HUDEP-2 (cell line): ENCODE data around the gene C1orf50.
A peak's percentile ranks its signal among the peaks of the same experiment; 100 is the strongest.
"Not testable (repeated sequence)": the region's sequence is repeated elsewhere in the genome, so short reads cannot be mapped to it uniquely, and the experiment has no call there.

Source experiments
- DNase-seq, 76 experiments: peaks; one replicate each; lab custom pipeline; 2025; ENCODE audit not compliant: unreplicated experiment in 76 of 76; lab: John Stamatoyannopoulos, UW

C1orf50 gene

DNA sequence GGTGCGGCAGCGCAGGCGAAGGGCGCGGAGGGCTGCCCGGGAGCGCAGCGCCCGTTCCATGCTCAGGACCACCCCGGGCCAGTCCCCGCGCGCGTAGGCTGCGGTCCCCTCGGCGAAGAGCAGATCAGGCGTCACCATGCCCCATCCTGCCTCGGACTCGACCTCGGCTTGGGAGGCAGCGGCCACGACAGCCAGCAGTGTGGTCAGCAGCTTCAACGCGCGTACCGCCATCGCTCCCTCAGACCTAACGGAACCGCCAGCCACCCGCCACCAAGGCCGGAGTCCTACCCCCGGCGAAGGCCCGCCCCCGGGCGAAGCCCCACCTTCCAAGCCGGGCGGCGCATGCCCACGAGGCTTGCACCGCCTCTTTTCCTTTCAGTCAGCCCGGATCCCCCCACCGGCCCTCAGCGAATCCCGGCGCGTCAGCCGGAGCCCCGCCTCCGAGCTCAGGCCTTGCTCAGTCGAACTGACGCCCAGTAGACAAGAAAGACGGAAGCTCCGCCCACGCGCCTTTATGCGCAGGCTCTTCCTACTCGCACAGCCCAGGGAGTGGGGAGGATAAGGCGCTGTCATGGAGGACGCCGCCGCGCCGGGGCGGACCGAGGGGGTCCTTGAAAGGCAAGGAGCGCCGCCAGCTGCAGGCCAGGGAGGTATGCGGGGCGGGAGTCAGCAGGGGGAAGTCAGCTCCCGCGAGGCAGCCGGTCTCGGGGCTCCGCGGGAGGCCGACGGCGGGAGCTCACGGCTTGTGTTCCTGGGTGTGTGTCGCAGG, at the start of gene C1orf50, which contains the start of gene P3H1:
C1orf50 (plus strand) TSS at position 509 of the 769 bp plus-strand sequence; CDS start at position 572, 63 bp downstream.
P3H1 (minus strand) TSS at position 288 of the 769 bp plus-strand sequence; CDS start at position 231, 57 bp downstream.
- peak; percentile 60 to 99 (median 98) for DNase-seq

DNA sequence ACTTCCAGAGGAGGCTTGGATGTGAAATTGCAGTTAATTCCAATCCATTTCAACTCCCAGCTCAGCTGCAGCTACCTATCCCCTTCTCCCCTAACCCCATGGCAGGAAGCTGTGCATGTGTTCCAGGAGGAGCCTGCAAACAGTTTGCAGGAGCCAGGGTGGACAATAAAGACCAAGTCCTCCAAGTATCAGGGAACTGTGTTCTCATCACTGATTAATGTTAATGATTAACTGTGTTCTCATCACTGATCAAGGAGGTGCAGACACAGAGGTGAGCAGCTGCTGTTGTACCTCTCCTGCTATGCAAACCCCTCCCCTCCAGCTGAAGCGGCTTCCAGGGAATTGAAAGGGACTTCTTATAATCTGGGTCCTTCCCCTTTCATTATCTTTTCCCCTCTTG, 46.2 kb upstream of the C1orf50 start:
- DNase-seq = no peak

DNA sequence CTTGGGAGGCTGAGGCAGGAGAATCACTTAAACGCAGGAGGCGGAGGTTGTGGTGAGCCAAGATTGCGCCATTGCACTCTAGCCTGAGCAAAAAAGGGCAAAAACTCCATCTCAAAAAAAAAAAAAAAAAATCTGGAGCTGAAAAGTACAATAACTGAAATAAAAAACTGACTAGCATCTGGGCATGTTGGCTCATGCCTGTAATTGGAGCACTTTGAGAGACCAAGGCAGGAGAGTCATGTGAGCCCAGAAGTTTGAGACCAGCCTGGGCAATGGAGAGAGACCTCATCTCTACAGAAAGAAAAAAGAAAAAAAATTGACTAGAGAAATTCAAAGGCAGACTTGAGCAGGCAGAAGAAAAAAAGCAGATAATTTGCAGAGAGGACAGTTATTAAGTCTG, 45.1 kb upstream of the C1orf50 start:
- DNase-seq = no peak

DNA sequence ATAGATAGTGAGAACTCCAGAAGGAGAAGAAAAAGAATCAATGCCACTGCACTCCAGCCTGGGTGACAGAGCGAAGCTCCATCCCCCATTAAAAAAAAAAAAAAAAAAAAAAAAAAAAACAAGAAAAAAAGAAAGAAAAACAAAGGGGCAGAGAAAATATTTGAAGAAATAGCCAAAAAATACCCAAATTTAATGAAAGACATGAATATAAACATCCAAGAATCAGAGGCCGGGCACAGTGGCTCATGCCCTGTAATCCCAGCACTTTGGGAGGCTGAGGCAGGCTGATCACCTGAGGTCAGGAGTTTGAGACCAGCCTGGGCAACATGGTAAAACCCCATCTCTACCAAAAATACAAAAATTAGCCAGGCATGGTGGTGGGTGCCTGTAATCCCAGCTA, 44.6 kb upstream of the C1orf50 start:
- not testable (repeated sequence) for DNase-seq

DNA sequence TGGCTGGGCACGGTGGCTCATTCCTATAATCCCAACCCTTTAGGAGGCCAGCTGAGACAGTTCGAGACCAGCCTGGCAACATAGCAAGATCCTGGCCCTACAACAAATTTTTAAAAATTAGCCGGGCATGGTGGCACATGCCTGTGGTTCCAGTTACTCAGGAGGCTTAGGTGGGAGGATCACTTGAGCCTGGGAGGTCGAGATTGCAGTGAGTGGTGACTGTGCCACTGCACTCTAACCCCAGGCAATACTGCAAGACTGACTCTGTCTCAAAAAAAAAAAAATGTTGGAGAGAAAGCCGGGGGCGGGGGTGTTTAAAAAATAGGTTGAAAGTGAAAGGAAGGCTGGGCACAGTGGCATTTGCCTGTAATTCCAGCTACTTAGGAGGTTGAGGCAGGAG, 43.5 kb upstream of the C1orf50 start:
- peak in 3 of 76 experiments; percentile 6 to 17 (median 8) for DNase-seq

DNA sequence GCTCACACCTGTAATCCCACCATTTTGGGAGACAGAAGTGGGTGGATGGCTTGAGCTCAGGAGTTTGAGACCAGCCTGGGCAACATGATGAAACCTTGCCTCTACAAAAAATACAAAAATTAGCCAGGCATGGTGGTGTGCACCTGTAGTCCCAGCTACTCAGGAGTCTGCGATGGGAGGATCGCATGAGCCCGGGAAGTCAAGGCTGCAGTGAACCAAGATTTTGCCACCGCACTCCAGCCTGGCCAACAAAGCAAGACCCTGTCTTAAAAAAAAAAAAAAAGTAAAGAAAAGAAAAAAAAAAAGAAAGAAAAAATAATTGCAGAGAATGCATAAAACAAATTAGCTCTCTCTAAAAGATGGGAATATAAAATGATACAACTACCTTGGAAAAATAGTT, 41.2 kb upstream of the C1orf50 start:
- DNase-seq = not testable (repeated sequence)

DNA sequence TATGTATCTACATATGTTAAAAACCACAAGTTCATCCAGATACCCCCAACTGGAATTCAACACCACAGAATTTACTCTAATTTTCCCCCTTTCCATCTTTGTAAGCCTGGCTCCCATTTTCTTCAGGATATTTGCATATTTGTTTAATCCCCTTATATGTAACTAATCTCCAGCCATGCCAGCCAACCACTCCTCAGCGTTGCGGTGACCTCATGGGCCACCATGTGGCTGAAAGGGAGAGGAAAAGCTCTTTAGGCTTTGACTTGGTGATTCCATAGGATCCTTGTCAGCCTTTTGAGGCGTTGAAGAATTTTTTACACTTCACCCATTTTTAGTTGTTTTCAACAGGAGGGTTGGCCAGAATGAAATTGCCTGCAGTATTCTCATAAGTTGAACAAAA, 37.0 kb upstream of the C1orf50 start:
- DNase-seq = no peak

DNA sequence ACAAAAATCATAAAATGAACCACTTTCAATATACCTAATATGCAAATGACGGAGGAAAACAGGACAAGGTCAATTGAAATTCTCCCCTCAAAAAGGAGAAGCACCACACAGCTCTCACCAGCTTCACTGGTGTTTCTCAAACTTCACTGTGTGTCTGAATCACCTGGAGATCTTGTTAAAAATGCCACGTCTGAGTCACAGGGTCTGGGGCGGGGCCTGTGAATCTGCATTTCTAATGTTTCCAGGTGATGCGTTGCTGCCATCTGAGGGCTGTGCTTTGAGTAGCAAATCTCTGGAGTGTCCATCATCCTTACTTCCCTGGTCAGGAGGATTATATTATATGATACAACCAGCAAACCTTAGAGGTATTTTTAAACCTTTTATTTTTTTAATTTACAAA, 36.1 kb upstream of the C1orf50 start:
- DNase-seq = peak in 25 of 76 experiments; percentile 5 to 62 (median 19)

DNA sequence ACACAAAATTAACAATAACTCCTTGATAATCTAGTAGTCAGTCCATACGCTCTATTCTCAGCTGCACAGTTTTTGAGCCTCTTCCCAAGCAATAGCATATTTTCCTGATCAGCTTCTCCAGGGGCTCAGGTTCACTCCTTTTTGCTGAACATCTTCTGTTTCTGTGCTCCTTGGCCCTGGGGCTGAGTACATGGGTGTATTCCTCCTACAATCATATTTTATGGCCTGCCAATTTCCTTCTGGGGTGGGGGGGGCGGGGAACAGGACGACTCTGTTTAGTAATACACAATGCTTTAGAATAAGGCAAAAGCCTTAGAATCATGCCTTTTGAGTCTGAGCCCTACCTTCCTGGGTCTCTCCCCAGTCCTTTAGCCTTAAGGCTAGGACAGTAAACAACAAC, 35.5 kb upstream of the C1orf50 start:
- DNase-seq = no peak

DNA sequence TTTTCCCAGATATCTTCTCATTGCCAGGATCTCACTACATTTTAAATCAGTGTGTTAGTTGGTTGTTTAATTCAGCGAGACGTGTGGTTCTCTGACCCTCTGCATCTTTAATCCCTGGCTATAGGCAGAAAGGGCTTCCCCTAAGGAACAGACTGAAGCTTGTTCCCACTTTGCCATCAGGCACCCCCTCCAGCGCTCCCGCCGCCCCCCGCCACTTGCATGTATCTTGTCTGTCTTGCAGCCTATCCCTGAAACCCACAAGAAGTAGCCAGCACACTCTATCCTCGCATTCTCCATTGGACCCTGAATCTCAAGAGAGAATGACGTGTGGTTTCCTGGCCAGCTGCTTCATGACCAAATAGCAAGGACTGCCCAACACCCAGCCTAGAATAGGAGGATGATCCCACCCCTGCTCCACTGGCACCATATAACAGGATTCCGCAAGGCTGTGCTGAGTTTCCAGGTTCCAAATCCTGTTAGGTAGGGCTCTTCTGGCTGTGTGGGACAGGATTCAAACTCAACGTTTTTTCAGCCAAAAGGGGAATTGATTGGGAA, 34.8 kb upstream of the C1orf50 start:
- DNase-seq = no peak

DNA sequence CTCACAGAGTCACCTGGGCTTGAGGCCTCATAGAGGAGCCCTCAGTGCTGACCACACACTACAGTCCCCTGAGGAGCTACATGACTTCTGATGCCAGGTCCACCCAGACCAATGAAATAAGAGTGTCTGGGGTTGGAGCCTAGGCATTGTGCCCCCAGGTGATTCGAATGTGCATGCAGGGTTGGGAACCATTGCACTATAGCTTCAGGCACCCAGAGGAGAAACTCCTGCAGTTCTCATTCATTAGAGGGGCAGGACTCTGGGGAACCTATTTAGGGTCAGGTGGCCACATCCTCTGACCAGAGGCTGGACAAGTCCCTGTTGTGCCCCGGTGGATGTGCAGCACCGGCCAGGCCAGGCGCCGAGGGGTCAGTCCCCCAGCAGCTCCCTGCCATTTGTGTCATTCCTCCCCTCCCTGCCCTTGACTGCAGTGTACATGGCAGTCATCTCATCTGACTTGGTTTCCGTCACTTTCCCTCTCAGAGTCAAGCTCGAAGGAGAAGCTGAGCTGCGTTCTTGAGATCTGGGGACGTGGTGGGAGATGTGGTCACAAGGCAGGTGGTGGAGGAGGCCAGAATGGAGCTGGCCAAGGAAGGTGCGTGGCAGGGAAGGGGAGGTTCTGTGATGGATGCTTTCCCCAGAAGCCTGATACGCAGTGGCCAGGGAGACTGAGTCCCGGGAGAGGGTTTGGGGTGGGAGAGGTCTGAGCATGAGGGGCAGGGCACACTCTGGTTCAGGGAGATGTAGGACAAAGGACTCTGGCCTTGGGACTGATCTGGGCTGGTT, 33.4 kb upstream of the C1orf50 start:
- DNase-seq = no peak

DNA sequence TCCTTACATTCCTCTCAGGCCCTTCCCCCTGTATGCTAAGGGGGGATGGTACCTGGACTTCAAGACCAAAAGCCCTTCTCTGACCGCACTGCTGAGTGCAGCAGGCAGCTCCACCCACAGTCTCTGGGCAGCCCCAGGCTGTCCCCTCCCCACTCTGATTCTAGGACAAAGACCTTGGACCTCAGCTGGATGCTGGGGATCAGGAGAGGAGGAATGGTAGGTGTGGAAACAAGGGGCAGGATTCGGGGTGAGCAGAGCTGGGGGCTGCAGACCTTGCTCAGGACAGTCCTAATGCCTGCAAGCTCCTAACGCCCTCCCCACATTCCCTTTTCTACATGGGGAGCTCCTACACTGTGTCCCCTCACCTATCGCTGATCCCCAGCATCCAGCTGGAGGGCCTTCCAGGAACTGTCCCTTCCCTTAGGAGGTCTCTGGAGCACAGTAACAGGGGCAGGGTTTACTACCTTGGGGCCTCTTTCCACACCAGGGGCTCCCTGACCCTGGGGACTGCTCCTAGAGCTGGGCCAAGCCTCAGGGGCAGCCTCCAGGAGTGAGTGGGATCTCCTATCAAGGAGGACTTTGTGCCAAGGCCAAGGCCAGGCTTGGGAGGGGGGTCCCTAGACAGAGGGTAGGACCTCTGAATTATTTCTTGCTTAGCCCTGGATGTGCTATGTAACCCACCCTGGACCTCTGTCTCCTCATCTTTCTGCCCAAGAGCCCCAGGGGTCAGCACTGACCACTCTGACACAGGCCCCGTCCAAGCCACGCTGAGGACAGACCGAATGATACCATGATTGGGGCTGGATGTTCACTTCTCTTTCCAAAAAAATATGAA, 32.6 kb upstream of the C1orf50 start:
- no peak for DNase-seq

DNA sequence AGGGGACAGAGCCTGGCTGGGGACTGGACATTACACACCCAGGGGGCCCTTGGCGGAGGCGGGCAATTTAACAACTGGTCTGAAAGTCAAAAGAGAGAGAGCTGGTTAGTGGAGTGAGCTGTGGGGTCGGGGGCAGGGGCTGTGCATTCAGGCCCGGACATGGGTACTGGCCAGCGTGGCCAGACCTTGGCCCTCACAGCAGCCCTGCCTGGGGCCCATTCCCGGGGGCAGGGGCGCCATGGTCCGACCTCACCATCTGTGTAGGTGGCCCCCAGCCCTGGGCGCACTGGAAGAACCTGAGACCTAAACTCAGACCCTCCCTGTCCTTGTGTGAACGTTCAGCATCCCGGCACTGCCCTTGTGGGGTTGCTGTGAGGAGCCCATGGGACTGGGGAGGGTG, 32.0 kb upstream of the C1orf50 start:
- DNase-seq = no peak

DNA sequence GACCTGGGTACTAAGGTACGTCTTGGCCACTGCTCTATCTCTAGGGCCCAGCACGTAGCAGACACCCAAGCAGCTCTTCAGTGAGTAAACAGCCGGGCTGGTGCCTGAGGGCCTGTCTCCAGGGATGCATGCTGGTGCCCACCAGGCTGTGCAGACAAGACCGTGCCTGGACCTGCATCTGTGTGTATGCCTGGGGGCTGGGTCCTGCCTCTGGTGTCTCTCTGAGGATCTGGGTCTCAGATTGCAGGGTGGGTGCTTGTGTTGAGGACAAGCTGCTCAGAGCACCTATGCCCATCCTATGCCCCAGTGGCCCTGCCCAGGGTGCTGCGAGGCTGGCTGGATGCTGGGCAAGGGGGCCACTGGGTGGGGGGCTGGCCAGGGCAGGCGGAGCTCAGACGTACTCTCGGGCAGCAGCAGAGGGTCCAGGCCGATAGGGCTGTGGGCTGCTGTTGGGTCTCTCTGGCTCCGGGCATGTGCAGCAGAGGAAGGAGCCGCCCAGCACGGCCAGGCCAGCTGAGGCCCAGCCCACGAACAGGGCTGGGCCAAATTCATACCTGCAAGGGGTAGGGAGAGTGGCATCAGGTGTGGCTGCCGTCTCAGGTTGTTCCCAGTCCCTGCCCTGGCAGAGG, 31.5 kb upstream of the C1orf50 start:
- peak in 3 of 76 experiments; percentile 32 to 36 (median 35) for DNase-seq

DNA sequence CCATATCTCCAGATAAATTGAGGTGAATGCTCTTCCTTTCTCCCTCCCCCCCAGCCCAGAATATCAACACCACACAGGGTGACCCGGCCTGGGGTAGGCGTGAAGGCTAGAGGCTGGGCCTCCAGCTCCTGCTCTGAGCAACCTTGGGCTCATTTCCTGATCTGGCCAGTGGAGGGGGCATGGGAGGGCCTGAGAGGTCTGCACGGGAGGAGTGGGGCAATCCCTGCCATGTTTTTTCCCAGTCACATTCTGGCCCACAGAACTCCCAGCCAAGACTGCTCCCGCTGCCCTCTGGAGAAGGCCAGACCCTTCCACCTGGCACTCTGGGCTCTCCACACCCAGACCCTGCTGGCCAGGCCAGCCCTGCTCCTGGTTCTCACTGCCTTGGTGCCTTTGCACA, 30.9 kb upstream of the C1orf50 start:
- DNase-seq = peak in 42 of 76 experiments; percentile 5 to 65 (median 32)

DNA sequence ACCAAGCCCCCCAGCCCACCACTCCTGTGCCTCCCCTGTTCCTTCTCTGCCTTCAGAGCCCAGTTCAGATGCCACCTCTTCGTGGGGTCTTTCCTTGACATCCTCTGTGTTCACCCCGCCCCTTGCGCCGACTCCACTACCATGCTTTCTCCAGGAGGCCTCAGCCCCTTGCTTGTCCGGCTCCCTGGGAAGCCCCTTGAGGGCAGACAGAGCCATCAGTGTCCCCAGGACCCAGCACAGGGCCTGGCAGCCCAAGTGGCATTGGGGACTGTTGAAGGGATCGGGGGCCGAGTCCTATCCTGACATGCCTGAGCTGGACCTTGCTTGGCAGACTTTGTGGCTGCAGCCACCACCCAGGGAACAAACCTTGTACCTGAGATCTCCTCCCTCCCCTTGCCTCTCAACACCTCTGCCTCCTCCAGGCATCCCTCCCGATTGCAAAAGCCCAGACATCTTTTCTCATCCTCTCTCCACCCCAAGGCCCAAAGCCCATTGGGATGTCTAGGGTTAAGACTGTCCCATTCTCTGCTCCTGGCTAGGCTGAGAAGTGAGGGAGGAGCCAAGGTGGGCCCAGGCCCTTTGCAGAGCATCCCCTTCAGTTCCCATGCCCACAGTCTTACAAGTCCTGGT, 30.4 kb upstream of the C1orf50 start:
- no peak for DNase-seq

DNA sequence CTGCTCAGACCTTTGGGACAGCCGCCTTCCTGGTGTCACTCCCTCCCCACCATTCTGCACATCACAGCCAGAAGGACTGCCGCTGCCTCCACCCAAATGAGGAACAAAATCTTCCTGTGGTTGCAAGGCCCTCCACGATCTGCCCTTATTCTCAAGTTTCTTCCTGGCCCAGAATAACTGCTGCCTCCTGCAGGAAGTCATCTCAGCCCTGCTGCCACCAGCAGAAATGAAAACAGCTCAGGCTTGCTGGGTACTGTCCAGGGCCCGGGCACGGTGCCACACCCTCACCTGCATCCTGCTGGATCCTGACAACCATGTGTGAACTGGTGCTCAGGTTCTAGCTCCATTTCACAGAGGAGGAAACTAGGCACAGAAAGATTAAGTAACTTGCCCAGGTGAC, 29.8 kb upstream of the C1orf50 start:
- DNase-seq = no peak

DNA sequence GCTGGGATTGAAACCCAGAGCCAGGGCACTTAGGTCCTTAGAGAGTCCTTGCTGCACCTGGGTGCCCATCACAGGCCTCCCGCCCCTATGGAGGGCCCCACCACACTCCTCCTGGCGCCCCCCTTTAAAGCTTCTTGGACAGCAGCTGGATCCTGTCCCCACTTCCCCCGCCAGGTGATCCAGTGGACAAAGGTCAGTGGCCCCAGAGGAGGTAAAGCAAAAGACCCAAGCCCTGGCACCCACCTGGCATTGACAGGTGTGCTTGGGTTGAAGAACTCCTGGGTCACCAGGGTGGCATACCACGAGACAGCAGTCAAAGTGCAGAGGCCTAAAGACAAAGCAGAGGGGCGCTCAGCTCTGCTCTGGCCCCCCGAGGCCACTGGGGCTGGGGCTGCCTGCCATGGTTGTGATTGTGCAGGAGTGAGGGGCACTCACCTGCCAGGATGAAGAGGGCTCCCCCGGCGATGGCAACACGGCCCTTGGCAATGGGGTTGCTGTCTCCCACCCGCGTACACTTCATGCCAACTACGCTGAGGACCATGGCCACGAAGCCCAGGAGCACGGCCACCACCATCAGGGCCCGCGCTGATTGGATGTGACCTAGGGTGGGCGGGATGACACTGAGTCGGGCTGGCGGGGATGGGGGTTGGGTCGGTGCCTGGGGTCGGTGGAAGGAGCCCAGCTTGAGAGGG, 28.9 kb upstream of the C1orf50 start:
- no peak for DNase-seq

DNA sequence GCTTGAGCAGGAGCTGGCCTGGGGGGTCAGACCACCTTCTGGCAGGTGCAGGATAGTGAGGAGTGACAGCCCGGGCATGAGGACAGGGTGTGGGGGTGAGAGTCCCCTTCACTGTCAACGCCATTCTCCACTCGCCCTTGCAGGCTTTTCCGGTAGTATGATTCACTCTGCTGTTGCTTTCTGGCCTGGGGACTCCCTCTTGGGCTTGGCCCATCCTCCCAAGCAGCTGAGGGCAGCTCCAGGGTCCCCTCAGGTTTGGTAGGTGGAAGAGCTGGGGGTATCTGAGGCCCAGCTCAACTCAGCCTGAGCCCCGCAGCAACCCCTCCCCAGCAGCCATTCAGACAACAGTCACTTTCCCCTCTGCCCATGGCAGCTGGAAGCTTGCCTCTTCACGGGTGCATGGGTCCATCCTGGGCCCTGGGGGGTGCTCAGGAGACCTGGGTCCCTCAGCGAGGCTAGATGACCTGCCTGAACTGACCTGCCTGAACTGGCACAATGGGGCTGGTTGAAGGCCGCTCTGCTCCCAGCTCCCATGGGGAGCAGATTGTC, 28.3 kb upstream of the C1orf50 start:
- no peak for DNase-seq
